GM10266 (cell line): Measurements from ENCODE around the gene LSS.

ENCODE experiments used
- DNase-seq: peaks from one replicate; pipeline ENCODE4 v3.0.0; 2012; ENCODE audit errors: extremely low spot score
- CTCF ChIP-seq: IDR thresholded peaks from 2 replicates; pipeline ENCODE4 v1.5.1; 2012; ENCODE audit warnings: mild to moderate bottlenecking, low read depth; ENCODE audit not compliant: control insufficient read depth, insufficient read depth; ENCODE audit errors: missing control alignments

Gene LSS

GRCh38 chr21:46168659-46169386, 59.8 kb downstream of the LSS start:
- TF ChIP-seq CTCF, result no peak
- no peak for DNase-seq

GRCh38 chr21:46168238-46168637, 60.3 kb downstream of the LSS start:
- no peak for TF ChIP-seq CTCF
- no peak for DNase-seq

GRCh38 chr21:46165098-46165497, 63.5 kb downstream of the LSS start:
- DNase-seq, result no peak
- no peak for TF ChIP-seq CTCF

GRCh38 chr21:46163380-46163779, 65.2 kb downstream of the LSS start:
- DNase-seq, result no peak
- TF ChIP-seq CTCF, result no peak

GRCh38 chr21:46161633-46162592, 66.7 kb downstream of the LSS start:
- peak; percentile 45 for DNase-seq
- TF ChIP-seq CTCF, result no peak

- no peak for DNase-seq
- no peak for TF ChIP-seq CTCF
Observed at GRCh38 chr21:46160907-46161632, 67.5 kb downstream of the LSS start.

GRCh38 chr21:46160657-46160906, 68.0 kb downstream of the LSS start:
- TF ChIP-seq CTCF, result no peak
- DNase-seq, result no peak
